H1 (cell line): ENCODE measurements around the gene CTSA. TPM values are rescaled to one million over a fixed set of nuclear protein-coding genes. Genes with fewer than 3 reads are reported as not detected.

Experiments used
- ASH2L ChIP-seq: fragments of 200-600, 300-600 bp; sonication (generic); IDR thresholded peaks from one replicate; pipeline ENCODE4 v1.7.1; 2017; ENCODE audit warnings: low read length
- CHD1 ChIP-seq: IDR thresholded peaks from 2 replicates; pipeline ENCODE4 v1.6.1; 2012; ENCODE audit warnings: low read depth, low read length, improper control_type of control experiment
- HDAC2 ChIP-seq, 2 experiments: fragments of 300-600 bp in 1 of 2; sonication (generic) in 1 of 2; IDR thresholded peaks; 2 replicates each; pipeline ENCODE4 v1.6.1; 2011 to 2012; ENCODE audit warnings: low read depth in 2 of 2, low read length in 2 of 2, mild to moderate bottlenecking in 2 of 2, moderate library complexity in 2 of 2, borderline replicate concordance in 1 of 2, inconsistent platforms in 1 of 2
- JUND ChIP-seq: IDR thresholded peaks from 2 replicates; pipeline ENCODE4 v1.6.1; 2011; ENCODE audit warnings: mild to moderate bottlenecking, improper control_type of control experiment, low read length
- NANOG ChIP-seq: IDR thresholded peaks from 2 replicates; pipeline ENCODE4 v1.6.1; 2011; ENCODE audit warnings: low read length, low read depth, mild to moderate bottlenecking, inconsistent platforms; ENCODE audit not compliant: insufficient read depth, poor library complexity, severe bottlenecking
- POLR2A ChIP-seq, 2 experiments: IDR thresholded peaks; 1 replicate in 1 of 2; 2 replicates in 1 of 2; pipeline ENCODE4 v1.6.1; 2011; ENCODE audit warnings: low read depth in 2 of 2, low read length in 2 of 2, mild to moderate bottlenecking in 2 of 2; ENCODE audit errors: control extremely low read depth in 1 of 2
- POLR2AphosphoS5 ChIP-seq: IDR thresholded peaks from 2 replicates; pipeline ENCODE4 v1.6.1; 2011; ENCODE audit warnings: low read depth, low read length
- SIN3A ChIP-seq, 2 experiments: IDR thresholded peaks in 1 of 2; conservative IDR thresholded peaks in 1 of 2; 2 replicates each; pipeline ENCODE4 v1.6.1; 2011 to 2012; ENCODE audit warnings: low read length in 2 of 2, improper control_type of control experiment in 1 of 2, low read depth in 1 of 2, mild to moderate bottlenecking in 1 of 2
- TEAD4 ChIP-seq: IDR thresholded peaks from 2 replicates; pipeline ENCODE4 v1.6.1; 2012; ENCODE audit warnings: low read depth, low read length, inconsistent platforms, mixed read lengths
- polyA plus RNA-seq, 7 experiments: library from polyadenylated mRNA; depleted of rRNA in 3 of 7; stranded (reverse) in 5 of 7; unstranded in 2 of 7; fragments of >200 nt in 5 of 7; fragments of 200-250 nt in 2 of 7; gene quantifications; 1 replicate in 5 of 7; 2 replicates in 1 of 7; 4 replicates in 1 of 7; pipeline versions ENCODE4 v1.2.1 to v1.2.3, GENCODE V29; 2011 to 2013; ENCODE audit warnings: missing spikeins in 2 of 7, mixed read lengths in 2 of 7
- total RNA-seq: library from RNA; stranded (reverse); fragmentation: NEBNext Ultra II Directional; extraction: Animal tissue kit (Norgen Biotek cat#: 25700); gene quantifications from 2 replicates; pipeline ENCODE4 v1.2.1, GENCODE V29; 2021
- TF ChIP-seq, protein P1 (sequence below): IDR thresholded peaks from 2 replicates; pipeline ENCODE4 v1.6.1; 2011; ENCODE audit warnings: low read length, improper control_type of control experiment

The CTSA gene
- total and polyA plus RNA-seq, 2 of the 8 experiments (the other 6 are each of a cell fraction or from before 2014, with no cell fraction given): 49.7 to 74.0 TPM

GRCh38 chr20:45911486-45912343, 20.6 kb downstream of the CTSA start, which contains the start of gene PLTP (continued):
- TF ChIP-seq HDAC2 (IDR thresholded peaks at IDR 0.05; ENCODE audit: borderline replicate concordance in 1 of 2, low read depth in 2 of 2, low read length in 2 of 2) (peak in 1 of 2 experiments; percentile 41; a peak in 1 of 4 replicates), POLR2AphosphoS5 (peak; percentile 84), ASH2L (peak; percentile 25), TEAD4 (0 out of 2 replicates have a peak, but pooled peaks have one; percentile 2), JUND (no peak), CHD1 (no peak), SIN3A (conservative IDR thresholded peaks at IDR 0.05 in 1 of 2, IDR thresholded peaks at IDR 0.05 in 1 of 2; ENCODE audit: low read depth in 1 of 2, low read length in 2 of 2) (peak in 1 of 2 experiments; percentile 56; a peak in 3 of 4 replicates), POLR2A (IDR thresholded peaks at IDR 0.05; ENCODE audit: control extremely low read depth in 1 of 2, low read depth in 2 of 2, low read length in 2 of 2) (peak; percentile 45 to 83), NANOG (no peak)
- TF ChIP-seq, protein P1, sequence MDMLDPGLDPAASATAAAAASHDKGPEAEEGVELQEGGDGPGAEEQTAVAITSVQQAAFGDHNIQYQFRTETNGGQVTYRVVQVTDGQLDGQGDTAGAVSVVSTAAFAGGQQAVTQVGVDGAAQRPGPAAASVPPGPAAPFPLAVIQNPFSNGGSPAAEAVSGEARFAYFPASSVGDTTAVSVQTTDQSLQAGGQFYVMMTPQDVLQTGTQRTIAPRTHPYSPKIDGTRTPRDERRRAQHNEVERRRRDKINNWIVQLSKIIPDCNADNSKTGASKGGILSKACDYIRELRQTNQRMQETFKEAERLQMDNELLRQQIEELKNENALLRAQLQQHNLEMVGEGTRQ: peak; percentile 50; the same call in 1 of the 2 replicates
